BLaER1 treated with 17β-estradiol and CSF1 and Interleukin-3, amounts not matched to agents 10 nM and 100 nM (cell line): ENCODE measurements around the gene SLFN12L.

ENCODE experiments used
- H3K27ac ChIP-seq, 11 experiments: shearing (Covaris generic); formaldehyde crosslinking; 2 replicates each; pipeline ENCODE4 v1.8.1; 2022
- H3K27me3 ChIP-seq, 11 experiments: shearing (Covaris generic); formaldehyde crosslinking; 2 replicates each; pipeline ENCODE4 v1.8.1; 2022
- H3K36me3 ChIP-seq, 11 experiments: shearing (Covaris generic); formaldehyde crosslinking; 2 replicates each; pipeline ENCODE4 v1.8.1; 2022
- H3K4me1 ChIP-seq, 10 experiments: shearing (Covaris generic); formaldehyde crosslinking; 2 replicates each; pipeline ENCODE4 v1.8.1; 2022
- H3K4me2 ChIP-seq, 11 experiments: shearing (Covaris generic); formaldehyde crosslinking; 2 replicates each; pipeline ENCODE4 v1.8.1; 2022
- H3K4me3 ChIP-seq, 10 experiments: shearing (Covaris generic); formaldehyde crosslinking; 2 replicates each; pipeline ENCODE4 v1.8.1; 2022
- H3K9ac ChIP-seq, 11 experiments: shearing (Covaris generic); formaldehyde crosslinking; 2 replicates each; pipeline ENCODE4 v1.8.1; 2022
- H3K9me3 ChIP-seq, 11 experiments: shearing (Covaris generic); formaldehyde crosslinking; replicated peaks in 1 of 11; 2 replicates each; pipeline ENCODE4 v1.8.1; 2022
- H4K20me1 ChIP-seq, 11 experiments: shearing (Covaris generic); formaldehyde crosslinking; 2 replicates each; pipeline ENCODE4 v1.8.1; 2022
- Cebpa-rat ChIP-seq, 11 experiments: shearing (Covaris generic); IDR thresholded peaks; 2 replicates each; pipeline ENCODE4 v1.8.1; 2022

The SLFN12L gene

GRCh38 chr17:35498448-35499178 is 38.9 kb downstream of the SLFN12L start:
- Histone ChIP-seq H3K4me2 (no peak overlapping the region; a peak in 1 of 22 replicates), H3K27me3 (peaks cover 56 to 67% (median 61%) of the 10 kb centered on the region in 11 experiments), H3K9ac (no peak overlapping the region), H4K20me1 (no peaks in the 10 kb centered on the region; a peak in 1 of 22 replicates), H3K9me3 (peaks cover 26 to 61% (median 41%) of the 10 kb centered on the region in 11 experiments), H3K4me1 (no peaks in the 10 kb centered on the region), H3K36me3 (no peaks in the 10 kb centered on the region), H3K4me3 (no peak overlapping the region), H3K27ac (no peak overlapping the region)
- no peak for TF ChIP-seq Cebpa-rat (IDR thresholded peaks at IDR 0.05)

DNA sequence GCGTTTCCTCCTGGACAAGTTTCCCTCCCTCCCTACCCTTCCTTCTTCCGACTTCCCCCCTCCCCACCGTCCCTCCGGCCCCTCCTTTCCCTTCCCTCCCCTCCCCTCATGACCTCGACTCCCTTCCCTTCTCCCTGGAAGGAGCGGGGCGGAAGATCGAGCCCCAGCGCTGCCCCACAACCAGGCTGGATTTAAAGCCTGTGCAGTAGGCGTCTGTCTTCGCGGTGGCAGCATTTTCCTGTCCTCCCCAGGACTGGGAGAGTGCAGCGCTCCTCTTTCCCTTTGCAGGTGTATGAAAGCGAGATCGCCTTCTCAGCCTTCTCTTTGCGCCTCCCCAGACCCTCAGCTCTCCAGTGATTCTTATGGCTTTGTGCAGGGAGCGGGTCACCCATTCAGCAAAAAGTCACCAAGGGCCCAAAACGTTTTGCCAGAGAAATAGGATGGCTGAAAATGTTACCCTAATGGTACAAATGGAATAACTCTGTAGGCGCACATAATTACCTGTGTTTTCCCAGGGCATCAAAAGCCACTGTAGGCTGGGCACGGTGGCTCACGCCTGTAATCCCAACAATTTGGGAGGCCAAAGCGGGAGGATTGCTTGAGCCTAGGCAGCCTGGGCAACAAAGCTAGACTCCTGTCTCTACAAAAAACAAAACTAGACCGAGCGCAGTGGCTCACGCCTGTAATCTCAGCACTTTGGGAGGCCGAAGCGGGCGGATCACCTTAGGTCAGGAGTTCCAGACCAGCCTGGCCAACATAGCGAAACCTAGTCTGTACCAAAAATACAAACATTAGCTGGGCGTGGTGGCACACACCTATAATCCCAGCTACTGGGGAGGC is 40.8 kb downstream of the SLFN12L start:
- H4K20me1 ChIP-seq, result no peaks in the 10 kb centered on the region; a peak in 1 of 22 replicates
- no peaks in the 10 kb centered on the region for H3K36me3 ChIP-seq
- H3K27ac ChIP-seq, result no peak overlapping the region
- H3K27me3 ChIP-seq, result peaks cover 76 to 87% (median 80%) of the 10 kb centered on the region in 11 experiments
- H3K4me1 ChIP-seq, result no peaks in the 10 kb centered on the region
- H3K9ac ChIP-seq, result no peak overlapping the region
- no peak for TF ChIP-seq Cebpa-rat (IDR thresholded peaks at IDR 0.05)
- H3K9me3 ChIP-seq, result peaks cover 30 to 66% (median 43%) of the 10 kb centered on the region in 11 experiments
- H3K4me2 ChIP-seq, result no peak overlapping the region
- H3K4me3 ChIP-seq, result no peak overlapping the region

- H3K4me3 ChIP-seq, result no peak overlapping the region
- peaks cover 99 to 100% (median 100%) of the 10 kb centered on the region in 11 experiments for H3K27me3 ChIP-seq
- H3K9ac ChIP-seq, result no peak overlapping the region
- no peak overlapping the region for H3K4me2 ChIP-seq
- H3K4me1 ChIP-seq, result no peaks in the 10 kb centered on the region
- H3K36me3 ChIP-seq, result peaks cover 0 to 16% (median 3%) of the 10 kb centered on the region in 11 experiments; a peak in 7 of 22 replicates
- no peak overlapping the region for H3K27ac ChIP-seq
- H3K9me3 ChIP-seq, result peaks cover 55 to 82% (median 66%) of the 10 kb centered on the region in 11 experiments
- no peaks in the 10 kb centered on the region; a peak in 1 of 22 replicates for H4K20me1 ChIP-seq
- TF ChIP-seq Cebpa-rat (IDR thresholded peaks at IDR 0.05), result no peak
These were observed 44.4 kb downstream of the SLFN12L start for GRCh38 chr17:35493040-35493439.

DNA sequence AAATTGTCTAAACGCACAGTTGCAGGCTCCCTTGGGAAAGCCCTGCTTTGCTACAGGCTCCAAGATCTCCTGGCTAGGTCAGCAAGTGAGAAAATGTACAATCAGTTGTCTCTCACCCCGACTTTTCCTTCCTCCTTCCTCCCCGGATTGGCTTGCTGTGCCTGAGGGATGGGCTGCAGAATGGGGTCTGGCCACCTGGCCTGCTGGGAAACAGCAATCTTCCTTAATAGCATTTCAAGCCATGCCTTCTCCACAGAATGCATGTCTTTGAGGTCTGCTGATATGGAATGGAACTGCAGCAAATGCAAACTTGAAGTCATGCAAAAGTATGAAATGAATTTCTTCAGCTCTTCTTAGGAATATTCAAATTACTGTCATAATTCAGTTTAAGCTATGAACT is 46.1 kb downstream of the SLFN12L start:
- Histone ChIP-seq H3K36me3 (peaks cover 0 to 19% (median 3%) of the 10 kb centered on the region in 11 experiments; a peak in 7 of 22 replicates), H3K27me3 (peaks cover 98 to 100% (median 100%) of the 10 kb centered on the region in 11 experiments), H3K9me3 (peaks cover 64 to 83% (median 73%) of the 10 kb centered on the region in 11 experiments), H3K4me1 (0 out of 20 replicates have a peak, but pooled peaks cover 0 to 7% (median 0%) of the 10 kb centered on the region in 10 experiments), H3K4me3 (no peak overlapping the region), H3K9ac (no peak overlapping the region), H4K20me1 (no peaks in the 10 kb centered on the region), H3K27ac (no peak overlapping the region), H3K4me2 (no peak overlapping the region)
- no peak for TF ChIP-seq Cebpa-rat (IDR thresholded peaks at IDR 0.05)

- no peaks in the 10 kb centered on the region for H4K20me1 ChIP-seq
- H3K27me3 ChIP-seq, result peaks cover 84 to 92% (median 89%) of the 10 kb centered on the region in 11 experiments
- no peak overlapping the region for H3K4me2 ChIP-seq
- H3K9me3 ChIP-seq, result peaks cover 55 to 73% (median 63%) of the 10 kb centered on the region in 11 experiments
- no peak overlapping the region for H3K9ac ChIP-seq
- H3K27ac ChIP-seq, result no peak overlapping the region
- H3K4me1 ChIP-seq, result 0 out of 20 replicates have a peak, but pooled peaks cover 0 to 7% (median 0%) of the 10 kb centered on the region in 10 experiments
- H3K36me3 ChIP-seq, result peaks cover 0 to 19% (median 3%) of the 10 kb centered on the region in 11 experiments; a peak in 7 of 22 replicates
- H3K4me3 ChIP-seq, result no peak overlapping the region
- no peak for TF ChIP-seq Cebpa-rat (IDR thresholded peaks at IDR 0.05)
These were observed 47.5 kb downstream of the SLFN12L start for GRCh38 chr17:35489944-35490343.

DNA sequence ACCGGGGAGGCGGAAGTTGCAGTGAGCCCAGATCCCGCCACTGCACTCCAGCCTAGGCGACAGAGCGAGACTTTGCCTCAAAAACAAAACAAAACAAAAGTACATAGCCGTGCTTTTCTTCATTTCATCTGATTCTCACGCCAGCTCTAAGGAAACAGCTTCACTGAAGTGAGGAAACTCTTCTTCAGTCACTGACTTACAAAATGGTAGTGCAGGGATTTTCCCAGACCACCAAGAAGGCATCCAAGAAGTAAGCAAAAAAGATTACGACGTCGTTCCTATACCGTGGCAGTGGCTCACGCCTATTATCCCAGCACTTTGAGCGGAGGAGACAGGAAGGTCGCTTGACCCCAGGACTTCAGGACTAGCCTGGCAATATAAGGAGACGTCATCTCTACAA is 48.5 kb downstream of the SLFN12L start:
- no peak overlapping the region for H3K27ac ChIP-seq
- peak overlapping the region in 4 of 10 experiments; percentile 1 to 39 (median 28); a peak in 3 of 20 replicates for H3K4me3 ChIP-seq
- peaks cover 61 to 77% (median 69%) of the 10 kb centered on the region in 11 experiments for H3K9me3 ChIP-seq
- no peaks in the 10 kb centered on the region for H4K20me1 ChIP-seq
- H3K4me1 ChIP-seq, result 0 out of 20 replicates have a peak, but pooled peaks cover 0 to 7% (median 0%) of the 10 kb centered on the region in 10 experiments
- peaks cover 0 to 19% (median 3%) of the 10 kb centered on the region in 11 experiments; a peak in 7 of 22 replicates for H3K36me3 ChIP-seq
- no peak for TF ChIP-seq Cebpa-rat (IDR thresholded peaks at IDR 0.05)
- H3K27me3 ChIP-seq, result peaks cover 75 to 82% (median 79%) of the 10 kb centered on the region in 11 experiments
- no peak overlapping the region for H3K9ac ChIP-seq
- no peak overlapping the region for H3K4me2 ChIP-seq

GRCh38 chr17:35486920-35487732 is 50.4 kb downstream of the SLFN12L start:
- Histone ChIP-seq H3K9ac (no peak overlapping the region), H4K20me1 (no peaks in the 10 kb centered on the region), H3K4me2 (peak overlapping the region in 9 of 11 experiments; percentile 3 to 84 (median 38); a peak in 13 of 22 replicates), H3K27me3 (peaks cover 56 to 64% (median 61%) of the 10 kb centered on the region in 11 experiments), H3K27ac (no peak overlapping the region), H3K4me1 (0 out of 20 replicates have a peak, but pooled peaks cover 0 to 7% (median 0%) of the 10 kb centered on the region in 10 experiments), H3K9me3 (peaks cover 75 to 87% (median 84%) of the 10 kb centered on the region in 11 experiments), H3K36me3 (peaks cover 0 to 19% (median 3%) of the 10 kb centered on the region in 11 experiments; a peak in 8 of 22 replicates), H3K4me3 (peak overlapping the region in 9 of 10 experiments; percentile 27 to 46 (median 39); a peak in 14 of 20 replicates)
- no peak for TF ChIP-seq Cebpa-rat (IDR thresholded peaks at IDR 0.05)

DNA sequence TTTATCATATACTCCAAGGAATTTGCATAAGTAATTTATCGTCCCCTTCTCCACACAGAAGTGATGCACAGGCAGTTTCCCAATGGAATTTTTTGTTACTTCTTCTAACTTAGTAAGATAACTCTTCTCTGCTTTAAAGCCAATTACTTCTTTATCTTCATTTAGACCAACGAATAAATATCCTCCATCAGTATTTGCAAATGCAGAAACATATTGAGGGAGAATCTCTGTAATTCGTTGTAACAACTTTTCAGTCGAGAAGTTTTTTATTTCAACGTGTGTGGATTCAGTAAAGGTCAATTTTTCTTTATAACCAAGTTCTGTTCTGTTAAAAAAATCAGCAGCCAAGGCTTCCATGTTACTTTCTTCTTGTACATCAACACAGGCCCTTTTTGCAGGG is 58.2 kb downstream of the SLFN12L start:
- Histone ChIP-seq H3K4me2 (no peak overlapping the region), H3K27me3 (no peaks in the 10 kb centered on the region), H4K20me1 (no peaks in the 10 kb centered on the region), H3K27ac (no peak overlapping the region), H3K4me1 (peaks cover 0 to 7% (median 0%) of the 10 kb centered on the region in 10 experiments; a peak in 6 of 20 replicates), H3K9me3 (peaks cover 22 to 33% (median 23%) of the 10 kb centered on the region in 11 experiments), H3K9ac (no peak overlapping the region), H3K36me3 (no peaks in the 10 kb centered on the region; a peak in 3 of 22 replicates), H3K4me3 (no peak overlapping the region)
- TF ChIP-seq Cebpa-rat (IDR thresholded peaks at IDR 0.05), result no peak
